Karpas-422 (cell line): ENCODE results near the gene CRYGN. TPM values are rescaled to one million over a fixed set of nuclear protein-coding genes. Genes with fewer than 3 reads are reported as not detected.

Experiments
- DNase-seq: peaks from one replicate; pipeline ENCODE4 v3.0.0-alpha.2; 2015
- H2AFZ ChIP-seq: fragments of 200-600 bp; sonication (generic); 2 replicates; pipeline ENCODE4 v1.6.1; 2014; ENCODE audit warnings: antibody characterized with exemption, low read length, mixed read lengths
- H3K27ac ChIP-seq: fragments of 200-600 bp; sonication (generic); 2 replicates; pipeline ENCODE4 v1.5.1; 2014; ENCODE audit warnings: mild to moderate bottlenecking, low read length, moderate library complexity
- H3K27me3 ChIP-seq: fragments of 200-600 bp; sonication (generic); 2 replicates; pipeline ENCODE4 v1.6.1; 2014; ENCODE audit warnings: low read length, mixed read lengths
- H3K36me3 ChIP-seq: fragments of 200-600 bp; sonication (generic); 2 replicates; pipeline ENCODE4 v1.6.1; 2014; ENCODE audit warnings: low read length, mixed read lengths; ENCODE audit not compliant: insufficient read depth
- H3K4me1 ChIP-seq: fragments of 200-600 bp; sonication (generic); 2 replicates; pipeline ENCODE4 v1.6.1; 2014; ENCODE audit warnings: mild to moderate bottlenecking, low read length, mixed read lengths
- H3K4me2 ChIP-seq: fragments of 200-600 bp; sonication (generic); 2 replicates; pipeline ENCODE4 v1.6.1; 2014; ENCODE audit warnings: low read length, low read depth, mild to moderate bottlenecking; ENCODE audit not compliant: poor library complexity, severe bottlenecking
- H3K4me3 ChIP-seq: fragments of 200-600 bp; sonication (generic); 2 replicates; pipeline ENCODE4 v1.5.1; 2014; ENCODE audit warnings: mild to moderate bottlenecking, antibody characterized with exemption, low read length, mixed read lengths
- H3K79me2 ChIP-seq: fragments of 200-600 bp; sonication (generic); 2 replicates; pipeline ENCODE4 v1.6.1; 2014; ENCODE audit warnings: mild to moderate bottlenecking, low read length, mixed read lengths
- H3K9ac ChIP-seq: fragments of 200-600 bp; sonication (generic); 2 replicates; pipeline ENCODE4 v1.6.0; 2014; ENCODE audit warnings: low read length
- H3K9me2 ChIP-seq: fragments of 200-600 bp; sonication (generic), shearing (Covaris generic); replicated peaks from 2 replicates; pipeline ENCODE4 v1.6.0; 2014; ENCODE audit warnings: mild to moderate bottlenecking, low read length, moderate library complexity; ENCODE audit not compliant: insufficient read depth
- H3K9me3 ChIP-seq: fragments of 300-700, 200-600 bp; sonication (generic); 2 replicates; pipeline ENCODE4 v1.6.1; 2014; ENCODE audit warnings: low read length, mixed read lengths
- H4K20me1 ChIP-seq: fragments of 200-600 bp; sonication (generic); 2 replicates; pipeline ENCODE4 v1.6.1; 2014; ENCODE audit warnings: mild to moderate bottlenecking, antibody characterized with exemption, low read length, low read depth; ENCODE audit not compliant: insufficient read depth
- total RNA-seq: library from RNA; depleted of rRNA; stranded (reverse); fragments of >200 nt; shearing (Covaris generic); gene quantifications from 2 replicates; pipeline ENCODE4 v1.2.3, GENCODE V29; 2014; ENCODE audit warnings: low replicate concordance

Gene CRYGN
- total RNA-seq, 1 experiment from 2014 or later, result not detected

GRCh38 chr7:151392002-151392401 is 47.9 kb downstream of the CRYGN start:
- Histone ChIP-seq H3K4me1 (no peaks in the 10 kb centered on the region), H3K79me2 (no peaks in the 10 kb centered on the region), H3K9me3 (no peaks in the 10 kb centered on the region), H4K20me1 (no peaks in the 10 kb centered on the region), H3K4me2 (no peak overlapping the region), H2AFZ (no peak overlapping the region), H3K4me3 (no peak overlapping the region), H3K27ac (no peak overlapping the region), H3K9me2 (no peaks in the 10 kb centered on the region), H3K36me3 (no peaks in the 10 kb centered on the region), H3K9ac (no peak overlapping the region), H3K27me3 (no peaks in the 10 kb centered on the region)
- no peak for DNase-seq

DNA sequence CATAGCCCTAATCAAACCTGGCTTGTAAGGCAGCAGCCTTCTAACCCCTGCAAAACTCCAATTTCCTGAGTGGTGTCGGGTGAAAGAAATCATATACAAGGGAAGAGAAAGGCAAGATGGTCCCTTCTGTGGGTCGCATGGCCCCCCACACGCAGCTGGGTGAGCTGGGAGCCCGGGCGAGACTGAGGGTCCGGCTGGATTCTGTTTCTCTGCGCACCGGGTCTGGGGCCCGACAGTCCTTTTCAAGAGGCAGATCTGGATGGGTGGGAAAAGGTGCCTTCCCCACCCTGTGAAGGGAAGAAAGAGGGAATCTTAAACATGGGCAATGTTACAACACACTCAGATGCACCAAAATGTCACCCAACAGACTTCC is 48.6 kb downstream of the CRYGN start:
- Histone ChIP-seq H3K9me3 (no peaks in the 10 kb centered on the region), H4K20me1 (no peaks in the 10 kb centered on the region), H3K9me2 (no peaks in the 10 kb centered on the region), H3K4me3 (no peak overlapping the region), H3K27ac (no peak overlapping the region), H3K79me2 (no peaks in the 10 kb centered on the region), H3K4me2 (no peak overlapping the region), H3K27me3 (no peaks in the 10 kb centered on the region), H3K36me3 (no peaks in the 10 kb centered on the region), H2AFZ (no peak overlapping the region), H3K4me1 (no peaks in the 10 kb centered on the region), H3K9ac (no peak overlapping the region)
- DNase-seq, result no peak

DNA sequence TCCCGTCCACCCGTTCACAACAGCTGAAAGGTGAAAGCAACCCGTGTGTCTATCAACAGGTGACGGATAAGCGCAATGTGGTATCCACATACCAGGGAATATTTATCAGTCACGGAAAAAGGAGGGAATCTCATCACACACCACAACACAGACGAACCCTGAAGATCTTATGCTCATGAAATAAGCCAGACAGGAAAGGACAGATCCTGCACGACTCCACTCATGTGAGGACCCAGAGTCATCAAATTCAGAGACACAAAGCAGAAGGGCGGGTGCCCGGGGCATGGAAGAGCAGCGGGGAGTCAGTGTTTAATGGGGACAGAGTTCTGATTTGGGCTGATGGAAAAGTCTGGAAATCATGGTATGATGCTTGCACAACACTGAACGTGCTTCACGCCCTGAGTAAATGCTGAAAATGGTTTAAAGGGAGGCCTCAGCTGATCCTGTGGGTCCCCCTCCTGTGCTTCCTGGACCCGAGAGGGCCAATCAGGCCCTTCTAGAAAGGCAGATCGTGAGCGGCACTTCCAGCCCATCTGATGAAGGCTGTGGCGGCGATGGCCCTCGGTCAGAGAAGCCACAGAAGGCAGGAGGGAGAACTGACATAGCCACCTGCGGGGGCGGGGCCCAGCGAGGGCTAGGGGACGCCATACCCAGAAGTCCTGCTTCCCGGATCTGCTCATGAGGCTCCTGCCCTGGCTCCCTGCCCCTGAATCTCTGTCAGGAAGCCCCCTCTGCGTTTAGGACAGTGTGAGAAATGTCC is 49.2 kb downstream of the CRYGN start:
- Histone ChIP-seq H3K36me3 (no peaks in the 10 kb centered on the region), H3K4me1 (no peaks in the 10 kb centered on the region), H3K9ac (no peak overlapping the region), H4K20me1 (no peaks in the 10 kb centered on the region), H3K9me2 (no peaks in the 10 kb centered on the region), H3K27ac (no peak overlapping the region), H3K4me2 (no peak overlapping the region), H2AFZ (no peak overlapping the region), H3K27me3 (no peaks in the 10 kb centered on the region), H3K9me3 (no peaks in the 10 kb centered on the region), H3K4me3 (no peak overlapping the region), H3K79me2 (no peaks in the 10 kb centered on the region)
- no peak for DNase-seq

- Histone ChIP-seq H3K27me3 (no peaks in the 10 kb centered on the region), H3K4me3 (no peak overlapping the region), H3K9me2 (no peaks in the 10 kb centered on the region), H3K36me3 (no peaks in the 10 kb centered on the region), H3K4me1 (no peaks in the 10 kb centered on the region), H3K79me2 (no peaks in the 10 kb centered on the region), H4K20me1 (no peaks in the 10 kb centered on the region), H3K9me3 (no peaks in the 10 kb centered on the region), H3K4me2 (no peak overlapping the region), H3K9ac (no peak overlapping the region), H2AFZ (no peak overlapping the region), H3K27ac (no peak overlapping the region)
- no peak for DNase-seq
Measured at GRCh38 chr7:151389768-151390597, 50.0 kb downstream of the CRYGN start.

DNA sequence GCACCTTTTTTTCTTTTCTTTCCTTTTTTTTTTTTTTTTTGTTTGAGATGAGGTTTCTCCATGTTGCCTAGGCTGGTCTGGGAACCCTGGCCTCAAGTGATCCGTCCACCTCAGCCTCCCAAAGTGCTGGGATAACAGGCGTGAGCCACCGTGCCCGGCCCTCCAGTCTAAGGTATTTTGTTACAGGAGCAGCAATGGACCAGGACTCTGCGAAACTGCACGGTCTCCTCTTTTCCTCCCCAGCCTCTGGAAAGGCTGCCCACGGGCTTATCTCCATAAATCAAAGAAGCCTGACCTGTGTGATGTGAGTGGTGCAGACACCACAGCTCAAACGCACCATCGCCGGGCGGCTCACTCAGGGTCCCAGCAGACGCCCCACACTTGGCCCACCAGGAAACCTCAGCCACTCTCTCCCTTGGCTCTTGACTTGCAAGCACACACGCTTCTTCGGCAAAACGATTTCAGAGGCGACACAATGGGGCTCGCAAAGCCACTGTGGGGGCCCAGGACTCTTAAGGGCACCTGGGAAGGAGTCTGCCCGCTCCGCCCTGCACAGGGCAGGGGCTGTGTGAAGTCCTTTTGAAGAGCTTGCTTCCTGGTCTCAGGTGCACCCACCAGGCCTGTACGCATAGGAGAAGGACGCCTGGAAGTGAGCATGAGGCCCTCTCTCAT is 50.7 kb downstream of the CRYGN start:
- no peaks in the 10 kb centered on the region for H3K9me3 ChIP-seq
- no peak overlapping the region for H3K9ac ChIP-seq
- DNase-seq, result no peak

DNA sequence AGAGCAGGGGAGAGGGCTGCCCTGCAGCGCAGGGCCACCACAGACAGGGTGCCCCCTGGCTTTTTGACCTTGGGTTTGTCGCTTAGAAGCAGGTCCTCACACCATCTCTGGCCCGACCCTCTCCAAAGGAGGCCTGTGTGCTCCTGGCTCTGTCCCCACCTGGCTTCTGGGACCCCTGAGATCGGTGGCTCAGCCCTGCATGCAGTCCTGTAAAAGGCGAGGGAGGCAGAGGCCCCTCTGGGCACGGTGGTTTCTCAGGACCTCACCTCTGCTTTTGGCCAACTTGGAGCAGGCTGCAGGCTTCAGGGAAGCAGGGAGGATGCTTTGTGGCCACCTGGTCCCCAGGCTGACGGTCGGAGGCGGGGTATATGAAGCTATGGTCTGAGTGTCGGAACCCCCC is 51.5 kb downstream of the CRYGN start:
- DNase-seq, result no peak
- no peaks in the 10 kb centered on the region for H4K20me1 ChIP-seq

More for the DNA sequence above, 50.7 kb downstream of the CRYGN start:
- H3K36me3 ChIP-seq, result no peaks in the 10 kb centered on the region
- H3K4me2 ChIP-seq, result no peak overlapping the region
- no peak overlapping the region for H3K4me3 ChIP-seq
- H3K27me3 ChIP-seq, result no peaks in the 10 kb centered on the region
- H4K20me1 ChIP-seq, result no peaks in the 10 kb centered on the region
- H3K4me1 ChIP-seq, result no peaks in the 10 kb centered on the region
- no peak overlapping the region for H2AFZ ChIP-seq
- H3K9me2 ChIP-seq, result no peaks in the 10 kb centered on the region
- no peaks in the 10 kb centered on the region for H3K79me2 ChIP-seq
- H3K27ac ChIP-seq, result no peak overlapping the region

GRCh38 chr7:151388007-151388297 is 52.0 kb downstream of the CRYGN start:
- Histone ChIP-seq H3K79me2 (no peaks in the 10 kb centered on the region), H3K4me3 (no peak overlapping the region), H3K4me1 (no peaks in the 10 kb centered on the region), H3K4me2 (no peak overlapping the region), H3K27me3 (no peaks in the 10 kb centered on the region), H2AFZ (no peak overlapping the region), H3K36me3 (no peaks in the 10 kb centered on the region), H4K20me1 (no peaks in the 10 kb centered on the region), H3K9me2 (no peaks in the 10 kb centered on the region), H3K27ac (no peak overlapping the region), H3K9me3 (no peaks in the 10 kb centered on the region), H3K9ac (no peak overlapping the region)
- no peak for DNase-seq

More for the DNA sequence above, 51.5 kb downstream of the CRYGN start:
- no peak overlapping the region for H2AFZ ChIP-seq
- H3K27me3 ChIP-seq, result no peaks in the 10 kb centered on the region
- no peaks in the 10 kb centered on the region for H3K79me2 ChIP-seq
- no peaks in the 10 kb centered on the region for H3K4me1 ChIP-seq
- H3K27ac ChIP-seq, result no peak overlapping the region
- H3K9ac ChIP-seq, result no peak overlapping the region
- H3K9me2 ChIP-seq, result no peaks in the 10 kb centered on the region
- H3K4me3 ChIP-seq, result no peak overlapping the region
- H3K9me3 ChIP-seq, result no peaks in the 10 kb centered on the region
- H3K4me2 ChIP-seq, result no peak overlapping the region
- no peaks in the 10 kb centered on the region for H3K36me3 ChIP-seq
